Measurements from ENCODE around the gene DOCK9.

DNA sequence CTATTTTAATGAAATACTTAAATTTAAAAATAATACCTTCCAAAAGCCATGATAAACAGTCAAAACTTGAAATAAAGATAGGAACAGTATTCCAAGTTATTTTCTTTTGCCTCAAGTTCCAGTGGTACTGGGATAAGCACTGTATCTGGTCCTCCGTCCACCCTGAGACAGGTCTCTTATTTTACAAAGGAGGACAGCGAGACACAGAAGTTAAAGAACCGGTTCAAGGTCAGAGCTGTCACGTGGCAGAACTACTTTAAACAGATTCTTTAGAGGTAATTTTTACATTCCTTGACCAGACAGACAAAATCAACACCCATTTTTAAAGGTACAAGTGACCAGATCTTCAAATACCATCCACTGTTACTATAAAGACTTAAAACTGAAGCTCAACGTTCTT, 10.4 kb upstream of the DOCK9 start:
- TF ChIP-seq, protein P1, sequence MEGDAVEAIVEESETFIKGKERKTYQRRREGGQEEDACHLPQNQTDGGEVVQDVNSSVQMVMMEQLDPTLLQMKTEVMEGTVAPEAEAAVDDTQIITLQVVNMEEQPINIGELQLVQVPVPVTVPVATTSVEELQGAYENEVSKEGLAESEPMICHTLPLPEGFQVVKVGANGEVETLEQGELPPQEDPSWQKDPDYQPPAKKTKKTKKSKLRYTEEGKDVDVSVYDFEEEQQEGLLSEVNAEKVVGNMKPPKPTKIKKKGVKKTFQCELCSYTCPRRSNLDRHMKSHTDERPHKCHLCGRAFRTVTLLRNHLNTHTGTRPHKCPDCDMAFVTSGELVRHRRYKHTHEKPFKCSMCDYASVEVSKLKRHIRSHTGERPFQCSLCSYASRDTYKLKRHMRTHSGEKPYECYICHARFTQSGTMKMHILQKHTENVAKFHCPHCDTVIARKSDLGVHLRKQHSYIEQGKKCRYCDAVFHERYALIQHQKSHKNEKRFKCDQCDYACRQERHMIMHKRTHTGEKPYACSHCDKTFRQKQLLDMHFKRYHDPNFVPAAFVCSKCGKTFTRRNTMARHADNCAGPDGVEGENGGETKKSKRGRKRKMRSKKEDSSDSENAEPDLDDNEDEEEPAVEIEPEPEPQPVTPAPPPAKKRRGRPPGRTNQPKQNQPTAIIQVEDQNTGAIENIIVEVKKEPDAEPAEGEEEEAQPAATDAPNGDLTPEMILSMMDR (IDR thresholded peaks at IDR 0.05; ENCODE audit: low read length) = no peak
- TF ChIP-seq EZH2 (IDR thresholded peaks at IDR 0.05; ENCODE audit: borderline replicate concordance, low read length) = no peak
